HG03108 (cell line): ENCODE measurements around the gene ZNF71.

Experiments used
- ATAC-seq: cut with Tn5 transposase; IDR thresholded peaks from one replicate; pipeline ENCODE4 v1.9.1; 2021; ENCODE audit warnings: moderate library complexity; ENCODE audit not compliant: unreplicated experiment

Gene ZNF71

GRCh38 chr19:56594783-56595547, at the start of gene ZNF71:
Gene ZNF71 (plus strand): TSS chr19:56595302. CDS start chr19:56601559, 6,257 bp downstream.
- peak; percentile 96 for ATAC-seq

- no peak for ATAC-seq
These were observed 47.6 kb upstream of the ZNF71 start for GRCh38 chr19:56547535-56547934.

DNA sequence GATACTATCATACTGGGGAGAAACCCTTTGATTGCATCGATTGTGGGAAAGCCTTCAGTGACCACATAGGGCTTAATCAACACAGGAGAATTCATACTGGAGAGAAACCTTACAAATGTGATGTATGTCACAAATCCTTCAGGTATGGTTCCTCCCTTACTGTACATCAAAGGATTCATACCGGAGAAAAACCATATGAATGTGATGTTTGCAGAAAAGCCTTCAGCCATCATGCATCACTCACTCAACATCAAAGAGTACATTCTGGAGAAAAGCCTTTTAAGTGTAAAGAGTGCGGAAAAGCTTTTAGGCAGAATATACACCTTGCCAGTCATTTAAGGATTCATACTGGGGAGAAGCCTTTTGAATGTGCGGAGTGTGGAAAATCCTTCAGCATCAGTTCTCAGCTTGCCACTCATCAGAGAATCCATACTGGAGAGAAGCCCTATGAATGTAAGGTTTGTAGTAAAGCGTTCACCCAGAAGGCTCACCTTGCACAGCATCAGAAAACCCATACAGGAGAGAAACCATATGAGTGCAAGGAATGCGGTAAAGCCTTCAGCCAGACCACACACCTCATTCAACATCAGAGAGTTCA, 40.7 kb upstream of the ZNF71 start:
- ATAC-seq: no peak

- no peak for ATAC-seq
These were observed 32.3 kb upstream of the ZNF71 start for GRCh38 chr19:56562766-56563165.

GRCh38 chr19:56566904-56567273, 28.2 kb upstream of the ZNF71 start:
- peak; percentile 11 for ATAC-seq

DNA sequence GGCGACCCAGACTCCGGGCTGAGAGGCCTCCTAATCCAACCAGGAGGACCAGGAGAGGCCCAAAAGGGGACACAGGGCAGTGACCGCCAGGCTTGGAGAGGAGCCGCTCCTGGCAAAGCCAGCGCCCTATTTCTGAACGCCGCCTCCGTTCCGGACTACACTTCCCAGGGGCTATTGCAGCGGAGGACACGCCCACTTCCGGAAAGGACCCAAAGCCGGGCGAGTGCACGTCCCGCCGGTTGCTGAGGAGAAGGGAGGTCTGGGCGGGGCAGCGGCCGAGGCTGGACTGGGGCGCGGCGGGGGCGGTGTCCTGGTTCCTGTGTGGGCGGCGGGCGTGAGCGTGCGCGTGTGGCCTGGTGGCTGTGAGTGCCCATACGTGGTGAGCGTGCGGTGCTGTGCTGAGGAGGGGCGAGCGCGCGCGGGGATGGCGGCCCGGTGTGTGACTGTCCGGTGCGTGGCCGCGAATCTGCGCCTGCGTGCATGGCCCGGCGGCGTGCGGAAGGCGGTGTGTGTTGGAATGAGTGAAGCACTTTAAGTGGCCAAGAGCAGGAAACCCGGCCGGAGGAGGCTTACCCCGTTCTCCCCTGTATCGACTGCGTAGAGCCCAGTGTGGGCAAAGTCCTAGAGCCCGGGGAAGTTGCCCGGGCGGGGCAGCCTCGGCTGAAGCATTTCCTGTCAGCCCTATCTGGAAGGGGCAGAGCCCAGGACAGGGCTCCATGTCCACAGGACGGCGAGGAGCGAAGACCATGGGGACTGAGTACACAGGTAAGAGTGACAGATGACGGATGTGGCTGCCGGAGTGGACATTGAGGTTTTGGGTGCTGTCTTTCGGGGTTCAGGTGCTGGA, 27.6 kb upstream of the ZNF71 start, which contains the start of gene ZNF470:
ZNF470 (plus strand) TSS at position 195 of the 847 bp plus-strand sequence. CDS start 2,844 bp downstream, outside the sequence.
- peak; percentile 95 for ATAC-seq

GRCh38 chr19:56572589-56572988, 22.5 kb upstream of the ZNF71 start:
- ATAC-seq: no peak

GRCh38 chr19:56573914-56574313, 21.2 kb upstream of the ZNF71 start:
- ATAC-seq: no peak

- ATAC-seq: no peak
These were observed 17.1 kb upstream of the ZNF71 start for GRCh38 chr19:56577719-56578602.

DNA sequence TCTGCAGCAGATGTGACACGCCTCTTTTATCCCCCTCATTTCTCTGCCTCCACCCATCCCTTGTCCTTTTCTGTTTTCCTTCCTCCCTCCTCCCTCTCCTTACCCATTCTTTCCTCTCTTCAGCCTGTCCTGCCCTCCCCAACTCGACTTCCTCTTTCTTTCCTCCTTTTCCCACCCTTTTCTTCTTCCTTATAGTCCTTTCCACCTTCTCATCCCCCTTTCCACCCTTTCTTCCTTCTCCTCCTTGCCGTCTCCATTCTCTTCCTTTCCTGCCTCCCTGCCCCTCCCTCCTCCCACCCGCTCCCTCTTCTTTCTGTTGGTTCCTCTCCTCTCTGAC, 688 bp upstream of the ZNF71 start:
- ATAC-seq: no peak

GRCh38 chr19:56595548-56595899, 422 bp downstream of the ZNF71 start:
- ATAC-seq: no peak

- no peak for ATAC-seq
These were observed 1.6 kb downstream of the ZNF71 start for GRCh38 chr19:56596676-56597075.

DNA sequence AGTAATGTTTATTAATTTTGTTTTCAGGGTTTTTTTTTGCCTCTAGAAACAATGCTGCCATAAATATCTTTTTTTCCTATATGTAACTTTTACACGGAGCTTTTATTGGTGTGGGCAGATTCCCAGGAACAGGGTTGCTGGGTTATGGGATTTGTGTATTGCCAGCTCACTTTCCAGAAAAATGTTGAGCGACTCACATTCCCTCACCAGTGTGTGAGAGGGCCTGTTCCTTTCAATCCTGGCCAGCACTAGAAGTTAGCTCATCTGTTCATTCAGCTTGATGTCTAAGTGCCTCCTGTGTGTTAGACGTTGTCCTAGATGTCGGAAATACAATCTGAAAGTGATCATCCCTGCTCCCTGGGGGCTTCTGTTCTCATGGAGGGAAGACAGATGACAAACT, 2.6 kb downstream of the ZNF71 start:
- no peak for ATAC-seq

DNA sequence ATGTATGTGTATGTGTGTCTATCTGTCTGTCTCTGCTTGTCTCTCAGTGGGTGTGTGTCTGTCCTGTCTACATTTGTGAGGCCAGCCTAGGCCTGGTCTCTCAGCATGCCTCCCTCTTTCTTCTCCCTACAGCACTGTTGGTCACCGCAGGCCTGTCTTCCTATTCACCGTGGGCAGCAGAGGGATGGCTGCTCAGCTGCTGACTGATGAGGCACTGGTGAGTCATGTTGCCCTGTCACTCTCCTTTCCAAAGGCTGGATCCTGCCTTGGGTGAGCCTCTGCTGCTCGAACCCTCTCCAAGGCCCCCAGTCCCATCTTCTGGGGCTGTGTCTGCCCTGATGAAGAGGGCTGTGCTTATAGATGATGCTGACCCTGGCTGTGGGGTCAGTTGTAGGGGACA, 6.3 kb downstream of the ZNF71 start:
- ATAC-seq: no peak

DNA sequence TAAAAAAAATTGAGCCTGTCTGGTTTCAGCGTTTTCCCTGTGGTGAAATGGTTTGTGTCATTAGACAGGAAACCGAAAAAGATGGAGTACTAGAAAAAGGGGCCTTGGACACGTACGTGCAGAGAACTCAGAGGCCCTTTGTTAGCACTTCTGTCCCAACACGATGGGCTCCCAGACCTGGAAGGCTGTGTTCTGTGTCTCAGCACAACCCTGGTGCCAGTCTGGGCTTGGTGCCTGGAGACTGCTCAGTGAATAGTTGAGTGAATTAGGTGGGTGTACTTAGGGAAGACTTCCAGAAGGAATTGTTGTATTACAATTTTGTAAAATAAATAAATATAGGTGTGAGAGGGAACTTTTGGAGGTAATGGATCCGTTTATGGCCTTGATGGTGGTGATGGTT, 8.7 kb downstream of the ZNF71 start:
- ATAC-seq: no peak

DNA sequence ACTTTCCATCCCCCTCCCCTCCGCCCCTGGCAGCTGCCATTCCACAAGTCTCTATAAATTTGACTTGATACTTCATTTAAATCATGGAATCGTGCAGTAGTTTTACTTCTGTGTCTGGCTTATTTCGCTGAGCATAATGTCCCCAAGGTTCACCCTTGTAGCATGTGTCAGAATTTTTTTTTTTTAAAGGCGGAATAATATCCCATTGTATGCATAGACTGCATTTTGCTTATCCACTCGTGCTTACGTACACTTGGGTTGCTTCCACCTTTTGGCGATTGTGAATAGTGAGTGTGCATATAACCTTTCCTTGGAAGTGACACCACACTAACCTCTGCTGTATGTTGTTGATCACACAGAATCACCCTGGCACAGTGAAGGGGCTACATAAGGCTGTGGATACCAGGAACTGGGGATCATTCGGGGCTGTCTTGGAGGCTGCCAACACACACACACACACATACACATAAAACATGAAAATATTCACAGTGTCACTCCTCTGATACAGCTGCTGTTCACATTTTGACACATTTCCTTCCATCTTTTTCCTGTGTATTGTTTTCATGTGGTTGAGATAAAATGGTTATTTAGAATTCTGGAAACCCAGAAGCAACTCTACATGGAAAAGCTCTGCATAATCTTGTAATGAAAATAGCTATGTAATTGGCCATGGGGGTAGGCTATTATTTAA, 13.3 kb downstream of the ZNF71 start:
- no peak for ATAC-seq

DNA sequence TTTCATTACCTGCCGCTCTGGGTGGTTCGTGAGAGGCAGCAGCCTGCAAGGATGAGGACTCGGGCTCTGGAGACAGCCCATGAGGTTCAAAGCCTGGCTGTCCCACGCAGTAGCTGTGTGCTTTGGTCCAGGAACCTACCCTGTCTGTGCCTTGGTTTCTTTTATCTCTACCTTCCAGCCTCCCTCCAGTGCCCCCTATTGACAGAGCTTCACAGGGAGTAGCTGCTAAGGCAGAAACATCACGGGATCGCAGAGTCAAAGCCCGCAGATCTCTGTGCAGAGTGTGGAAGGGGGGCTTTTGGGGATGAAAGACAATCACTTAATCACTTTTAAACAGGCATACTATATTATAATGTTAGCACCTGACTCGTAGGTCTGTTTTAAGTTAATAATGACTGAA, 16.2 kb downstream of the ZNF71 start:
- no peak for ATAC-seq

DNA sequence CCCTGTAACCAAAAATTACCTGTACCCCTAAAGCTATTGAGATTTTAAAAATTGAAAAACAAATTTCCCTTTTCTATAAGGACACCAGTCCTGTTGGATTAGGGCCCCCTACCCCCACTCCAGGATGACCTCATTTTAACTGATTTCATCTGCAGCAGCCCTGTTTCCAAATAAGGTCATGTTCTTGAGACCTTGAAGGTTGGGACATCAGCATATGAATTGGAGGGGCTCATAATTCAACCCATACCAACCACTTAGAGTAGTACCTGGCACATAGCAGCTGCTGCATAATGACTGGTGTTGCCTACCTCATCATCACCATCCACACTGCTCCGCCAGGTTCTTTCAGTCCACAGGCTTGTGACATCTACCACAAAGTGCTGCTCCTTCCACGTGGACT, 17.6 kb downstream of the ZNF71 start:
- ATAC-seq: no peak

GRCh38 chr19:56613639-56614038, 18.5 kb downstream of the ZNF71 start:
- ATAC-seq: no peak

GRCh38 chr19:56617531-56617930, 22.4 kb downstream of the ZNF71 start:
- ATAC-seq: no peak
